ENCODE data around the gene SEPTIN14.
"Not testable (repeated sequence)": the region's sequence is repeated elsewhere in the genome, so short reads cannot be mapped to it uniquely, and the experiment has no call there.

- not testable (repeated sequence) for TF ChIP-seq CTCF (conservative IDR thresholded peaks at IDR 0.05 in 1 of 2, IDR thresholded peaks at IDR 0.05 in 1 of 2; ENCODE audit: extremely low read depth in 1 of 2, insufficient read depth in 1 of 2, low read depth in 1 of 2, low read length in 2 of 2); EZH2 (IDR thresholded peaks at IDR 0.05; ENCODE audit: borderline replicate concordance, low read length)
These were observed 17.4 kb downstream of the SEPTIN14 start for GRCh38 chr7:55845164-55845563.

Measured in mammary epithelial cell (primary cell).